Upper lobe of left lung (tissue), 4 donors: Measurements from ENCODE around the gene HSPG2.

ENCODE experiments used
- POLR2AphosphoS5 ChIP-seq, 2 donors: sonication (generic); formaldehyde crosslinking; IDR thresholded peaks; one replicate each; pipeline ENCODE4 v1.5.1; 2017; ENCODE audit warnings: antibody characterized with exemption in 2 of 2
- TF ChIP-seq, protein P1 (sequence below), 6 experiments: fragments of 450-650 bp in 4 of 6; fragments of 200-600 bp in 2 of 6; sonication (generic) in 2 of 6; IDR thresholded peaks; one replicate each; pipeline ENCODE4 v1.5.1; 2016 to 2019; ENCODE audit warnings: antibody characterized with exemption in 6 of 6

GRCh38 chr1:21814981-21815582 is 122.0 kb downstream of the HSPG2 start:
- TF ChIP-seq, protein P1, sequence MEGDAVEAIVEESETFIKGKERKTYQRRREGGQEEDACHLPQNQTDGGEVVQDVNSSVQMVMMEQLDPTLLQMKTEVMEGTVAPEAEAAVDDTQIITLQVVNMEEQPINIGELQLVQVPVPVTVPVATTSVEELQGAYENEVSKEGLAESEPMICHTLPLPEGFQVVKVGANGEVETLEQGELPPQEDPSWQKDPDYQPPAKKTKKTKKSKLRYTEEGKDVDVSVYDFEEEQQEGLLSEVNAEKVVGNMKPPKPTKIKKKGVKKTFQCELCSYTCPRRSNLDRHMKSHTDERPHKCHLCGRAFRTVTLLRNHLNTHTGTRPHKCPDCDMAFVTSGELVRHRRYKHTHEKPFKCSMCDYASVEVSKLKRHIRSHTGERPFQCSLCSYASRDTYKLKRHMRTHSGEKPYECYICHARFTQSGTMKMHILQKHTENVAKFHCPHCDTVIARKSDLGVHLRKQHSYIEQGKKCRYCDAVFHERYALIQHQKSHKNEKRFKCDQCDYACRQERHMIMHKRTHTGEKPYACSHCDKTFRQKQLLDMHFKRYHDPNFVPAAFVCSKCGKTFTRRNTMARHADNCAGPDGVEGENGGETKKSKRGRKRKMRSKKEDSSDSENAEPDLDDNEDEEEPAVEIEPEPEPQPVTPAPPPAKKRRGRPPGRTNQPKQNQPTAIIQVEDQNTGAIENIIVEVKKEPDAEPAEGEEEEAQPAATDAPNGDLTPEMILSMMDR (IDR thresholded peaks at IDR 0.05): no peak
- TF ChIP-seq POLR2AphosphoS5 (IDR thresholded peaks at IDR 0.05): no peak
